GM10266 (cell line): ENCODE results near the gene RNF126.

ENCODE experiments used
- DNase-seq: peaks from one replicate; pipeline ENCODE4 v3.0.0; 2012; ENCODE audit errors: extremely low spot score
- TF ChIP-seq, protein P1 (sequence below): IDR thresholded peaks from 2 replicates; pipeline ENCODE4 v1.5.1; 2012; ENCODE audit warnings: mild to moderate bottlenecking, low read depth; ENCODE audit not compliant: control insufficient read depth, insufficient read depth; ENCODE audit errors: missing control alignments

Gene RNF126

DNA sequence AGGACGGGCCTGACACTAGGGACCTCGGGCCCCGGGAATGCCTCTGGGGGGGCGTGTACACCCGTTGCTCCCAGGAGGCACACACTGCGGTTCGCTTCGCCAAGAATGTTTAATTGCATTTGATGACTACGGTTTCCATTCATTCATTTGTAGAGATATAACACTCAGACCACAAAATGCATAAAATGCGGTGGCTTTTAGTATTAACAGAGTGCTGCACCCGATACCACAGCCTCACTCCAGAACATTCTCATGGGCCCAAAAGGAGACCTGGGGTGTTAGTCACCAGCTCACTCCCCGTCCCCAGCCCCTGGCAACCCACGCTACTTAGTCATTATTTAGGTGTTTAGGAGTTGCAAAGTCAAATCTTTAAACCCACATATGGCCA is 51.5 kb downstream of the RNF126 start:
- TF ChIP-seq, protein P1, sequence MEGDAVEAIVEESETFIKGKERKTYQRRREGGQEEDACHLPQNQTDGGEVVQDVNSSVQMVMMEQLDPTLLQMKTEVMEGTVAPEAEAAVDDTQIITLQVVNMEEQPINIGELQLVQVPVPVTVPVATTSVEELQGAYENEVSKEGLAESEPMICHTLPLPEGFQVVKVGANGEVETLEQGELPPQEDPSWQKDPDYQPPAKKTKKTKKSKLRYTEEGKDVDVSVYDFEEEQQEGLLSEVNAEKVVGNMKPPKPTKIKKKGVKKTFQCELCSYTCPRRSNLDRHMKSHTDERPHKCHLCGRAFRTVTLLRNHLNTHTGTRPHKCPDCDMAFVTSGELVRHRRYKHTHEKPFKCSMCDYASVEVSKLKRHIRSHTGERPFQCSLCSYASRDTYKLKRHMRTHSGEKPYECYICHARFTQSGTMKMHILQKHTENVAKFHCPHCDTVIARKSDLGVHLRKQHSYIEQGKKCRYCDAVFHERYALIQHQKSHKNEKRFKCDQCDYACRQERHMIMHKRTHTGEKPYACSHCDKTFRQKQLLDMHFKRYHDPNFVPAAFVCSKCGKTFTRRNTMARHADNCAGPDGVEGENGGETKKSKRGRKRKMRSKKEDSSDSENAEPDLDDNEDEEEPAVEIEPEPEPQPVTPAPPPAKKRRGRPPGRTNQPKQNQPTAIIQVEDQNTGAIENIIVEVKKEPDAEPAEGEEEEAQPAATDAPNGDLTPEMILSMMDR: no peak
- DNase-seq: no peak

DNA sequence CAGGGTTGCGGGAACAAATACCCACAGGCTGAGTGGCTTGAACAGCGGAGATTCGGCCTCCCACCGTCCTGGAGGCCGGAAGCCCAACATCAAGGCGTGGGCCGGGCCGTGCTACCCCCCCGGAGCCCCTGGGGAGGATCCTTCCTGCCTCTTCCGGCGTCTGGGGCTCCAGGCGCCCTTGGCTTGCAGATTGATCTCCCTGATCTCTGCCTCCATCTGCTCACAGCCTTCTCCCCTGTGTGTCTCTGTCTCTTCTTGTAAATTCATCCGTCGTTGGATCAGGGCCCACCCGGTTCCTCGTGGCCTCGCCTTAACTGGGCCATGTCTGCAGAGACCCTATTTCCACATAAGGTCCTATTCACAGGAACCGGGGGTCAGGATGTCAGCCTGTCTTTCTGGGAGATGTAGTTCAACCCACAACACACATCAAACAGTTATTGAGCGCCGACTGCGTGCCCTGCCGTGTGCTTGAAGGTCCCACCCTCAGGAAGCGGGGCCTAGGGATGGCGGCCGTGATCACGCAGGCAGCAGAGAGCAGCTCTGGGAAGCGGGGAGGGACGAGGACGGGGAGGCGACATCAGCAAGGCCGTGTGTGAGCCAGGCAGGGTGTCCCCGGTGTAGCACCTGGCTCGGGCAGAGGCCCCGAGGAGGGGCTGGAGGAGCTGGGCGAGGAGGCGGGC is 52.1 kb downstream of the RNF126 start:
- peak; percentile 81 for DNase-seq
- TF ChIP-seq, protein P1: no peak

DNA sequence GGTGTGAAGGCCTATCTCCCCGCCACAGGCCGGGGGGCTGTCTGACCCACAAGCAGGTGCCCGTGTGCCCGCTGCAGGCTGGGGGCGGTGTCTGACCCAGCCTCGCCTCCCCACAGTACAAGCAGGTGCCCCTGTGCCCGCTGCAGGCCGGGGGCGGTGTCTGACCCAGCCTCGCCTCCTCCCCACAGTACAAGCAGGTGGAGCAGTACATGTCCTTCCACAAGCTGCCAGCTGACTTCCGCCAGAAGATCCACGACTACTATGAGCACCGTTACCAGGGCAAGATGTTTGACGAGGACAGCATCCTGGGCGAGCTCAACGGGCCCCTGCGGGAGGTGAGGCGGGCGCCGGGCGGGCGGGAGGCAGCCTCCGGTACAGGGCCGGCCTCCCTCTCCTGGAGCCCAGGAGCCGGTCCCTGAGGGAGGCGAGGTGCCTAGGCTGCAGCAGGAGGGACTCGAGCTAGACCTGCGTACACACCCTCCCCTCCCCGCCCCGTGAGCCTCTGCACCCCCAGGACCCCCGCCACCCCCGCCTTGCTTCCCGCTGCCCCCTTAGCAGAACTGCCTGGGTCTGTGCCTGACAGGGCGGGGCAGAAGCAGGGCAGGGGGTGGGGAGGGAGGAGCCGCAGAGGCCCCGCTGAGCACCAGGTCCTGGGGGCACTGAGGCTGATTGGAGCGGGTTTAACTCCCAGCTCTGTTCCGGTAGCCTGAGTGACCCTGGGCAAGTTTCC is 52.8 kb downstream of the RNF126 start:
- DNase-seq: no peak
- TF ChIP-seq, protein P1: no peak

DNA sequence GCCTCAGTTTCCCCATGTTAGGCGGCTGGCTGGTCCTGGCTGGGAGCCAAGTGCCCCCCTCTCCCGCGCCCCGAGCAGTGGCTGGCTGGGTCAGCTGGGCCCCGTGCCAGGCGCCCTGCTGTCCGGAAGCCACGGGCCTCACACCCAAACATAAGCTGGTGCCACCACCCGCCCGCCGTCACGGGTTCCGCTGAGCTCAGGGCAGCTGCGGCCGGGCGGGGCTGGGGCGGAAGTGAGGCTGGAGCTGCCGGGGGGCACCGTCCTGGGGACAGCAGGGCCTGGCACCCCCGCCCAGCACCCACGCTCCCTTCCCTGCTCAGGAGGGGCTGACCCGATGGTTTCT is 54.0 kb downstream of the RNF126 start:
- TF ChIP-seq, protein P1: no peak
- no peak for DNase-seq

DNA sequence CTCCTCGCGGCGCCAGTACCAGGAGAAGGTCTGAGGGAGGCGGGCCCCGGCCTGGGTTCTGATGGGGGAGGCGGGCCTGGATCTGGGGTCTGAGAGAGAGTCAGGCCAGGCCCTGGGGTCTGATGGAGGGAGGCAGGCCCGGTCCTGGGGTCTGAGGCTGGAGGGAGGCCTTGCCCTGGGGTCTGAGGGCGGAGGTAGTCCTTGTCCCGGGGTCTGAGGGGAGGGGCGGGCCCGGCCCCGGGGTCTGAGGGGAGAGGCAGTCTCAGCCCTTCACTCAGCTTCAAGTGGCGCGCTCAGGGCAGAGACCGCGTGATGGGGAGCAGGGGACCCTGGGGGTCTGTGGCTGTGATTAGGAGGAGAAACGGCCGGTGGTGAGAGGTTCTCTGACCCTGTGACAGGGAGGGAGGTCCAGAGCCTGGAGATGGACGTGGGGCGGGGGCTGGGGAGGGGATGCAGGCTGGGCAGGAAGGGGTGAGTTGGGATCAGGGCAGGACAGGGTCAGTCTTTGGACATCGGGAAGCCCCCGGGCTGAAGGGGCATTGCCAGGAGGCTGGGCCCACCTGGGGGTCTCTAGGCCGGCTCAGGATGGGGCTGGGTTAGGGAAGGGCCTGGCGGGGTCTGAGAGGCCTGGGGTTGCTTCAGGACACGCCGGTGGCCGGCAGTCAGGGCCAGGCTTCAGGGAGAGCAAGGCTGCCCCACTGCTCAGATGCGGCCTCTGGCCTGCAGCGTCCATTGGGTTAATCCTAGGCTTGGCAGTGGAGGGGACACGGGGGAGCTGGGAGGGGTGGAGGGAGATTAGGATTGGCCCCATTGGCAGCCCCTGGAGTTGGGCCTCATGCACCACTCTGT is 54.6 kb downstream of the RNF126 start:
- no peak for DNase-seq
- TF ChIP-seq, protein P1: no peak

DNA sequence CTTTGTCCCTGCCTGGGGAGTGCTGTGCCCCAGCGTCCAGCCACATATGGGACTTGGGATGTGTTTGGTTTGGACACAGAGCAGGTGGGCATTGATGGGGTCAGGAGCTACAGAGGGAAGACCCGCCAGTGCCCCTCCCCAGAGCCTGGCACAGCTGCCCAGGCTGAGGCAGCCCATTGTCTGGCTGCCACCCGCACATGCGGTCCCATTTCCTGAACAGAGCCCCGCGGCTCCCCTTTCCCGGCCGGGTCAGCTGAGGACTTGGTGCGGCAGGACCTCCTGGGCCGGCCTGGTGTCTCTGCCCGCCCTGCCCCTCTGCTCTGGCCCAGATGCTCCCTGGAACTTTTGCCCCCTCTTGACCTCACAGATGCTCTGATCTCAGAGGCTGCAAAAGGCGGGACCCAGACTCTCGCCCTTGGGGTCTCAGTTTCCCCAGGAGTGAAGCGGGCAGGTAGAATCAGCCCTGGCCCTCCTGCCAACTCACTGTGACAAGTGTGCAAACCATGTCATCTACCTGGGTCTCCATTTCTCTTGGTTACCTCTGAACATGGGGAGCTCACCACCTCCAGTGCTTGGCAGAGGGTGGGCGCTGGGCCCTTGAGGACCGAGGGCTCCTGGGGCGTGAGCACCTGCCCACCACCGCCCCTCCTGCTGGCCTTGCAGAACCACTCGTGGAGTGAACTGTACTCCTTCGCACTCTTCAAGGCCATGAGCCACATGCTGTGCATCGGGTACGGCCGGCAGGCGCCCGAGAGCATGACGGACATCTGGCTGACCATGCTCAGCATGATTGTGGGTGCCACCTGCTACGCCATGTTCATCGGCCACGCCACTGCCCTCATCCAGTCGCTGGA is 55.5 kb downstream of the RNF126 start:
- no peak for DNase-seq
- TF ChIP-seq, protein P1: no peak
